K562 (cell line): ENCODE data around the gene DSP. TPM values are rescaled to one million over a fixed set of nuclear protein-coding genes. Genes with fewer than 3 reads are reported as not detected.

Experiments
- ATAC-seq: fragments of 200-7000 bp; cut with Tn5 transposase; 3 replicates; pipeline ENCODE4 v1.9.1; 2020; ENCODE audit warnings: moderate library complexity
- BruUV-seq: library from RNA; stranded (reverse); fragments of 400-500 nt; replicated peaks from 2 replicates; lab custom pipeline; 2021; lab: Mats Ljungman, UMichigan
- CTCF ChIA-PET: fragments of 300-600 bp; formaldehyde crosslinking; extraction: SDS; loops from one replicate; lab custom pipeline; 2021; ENCODE audit warnings: low intra/inter-chr PET ratio; lab: Yijun Ruan, JAX
- POLR2A ChIA-PET: fragments of 300-600, 350-650 bp; sonication (Branson Sonifier 250); formaldehyde crosslinking; extraction: SDS; loops from one replicate; lab custom pipeline; 2021; ENCODE audit warnings: antibody characterized with exemption, inconsistent platforms; lab: Yijun Ruan, JAX
- DNase-seq, 4 experiments: peaks; one replicate each; pipeline versions ENCODE4 v3.0.0 to v3.0.0-alpha.2; 2011 to 2018; ENCODE audit warnings: low spot score in 3 of 4, mixed read lengths in 3 of 4; ENCODE audit errors: extremely low read depth in 1 of 4
- FAIRE-seq: peaks from 2 replicates; lab custom pipeline; 2011; peaks lifted over from hg19 to GRCh38; lab: Jason Lieb, UNC
- H2AFZ ChIP-seq: 2 replicates; pipeline ENCODE4 v1.6.0; 2011; ENCODE audit warnings: low read depth, low read length, control low read depth, inconsistent platforms
- H3K27ac ChIP-seq: fragments of 200-600 bp; 3 replicates; pipeline ENCODE4 v1.8.0; 2011; ENCODE audit warnings: low read depth, mild to moderate bottlenecking, control low read depth, inconsistent platforms, low read length, moderate library complexity, mixed read lengths; ENCODE audit errors: extremely low read depth
- H3K27me3 ChIP-seq, 2 experiments: fragments of 300-600 bp in 1 of 2; 2 replicates in 1 of 2; 3 replicates in 1 of 2; pipeline versions ENCODE4 v1.6.0 to v1.8.0; 2011; ENCODE audit warnings: inconsistent platforms in 2 of 2, low read length in 2 of 2, mild to moderate bottlenecking in 1 of 2, mixed read lengths in 1 of 2, moderate library complexity in 1 of 2; ENCODE audit not compliant: control insufficient read depth in 2 of 2, insufficient read depth in 2 of 2
- H3K36me3 ChIP-seq: fragments of 300-600 bp; 3 replicates; pipeline ENCODE4 v1.8.0; 2011; ENCODE audit warnings: mild to moderate bottlenecking, low read length, inconsistent platforms; ENCODE audit not compliant: control insufficient read depth, insufficient read depth
- H3K4me1 ChIP-seq, 2 experiments: fragments of 200-600 bp in 1 of 2; replicated peaks in 1 of 2; 2 replicates in 1 of 2; 3 replicates in 1 of 2; pipeline versions ENCODE4 v1.5.1 to v1.8.0; 2011; ENCODE audit warnings: inconsistent platforms in 2 of 2, low read length in 2 of 2, mild to moderate bottlenecking in 1 of 2, mixed read lengths in 1 of 2, moderate library complexity in 1 of 2; ENCODE audit not compliant: control insufficient read depth in 2 of 2, insufficient read depth in 2 of 2
- H3K4me2 ChIP-seq: 2 replicates; pipeline ENCODE4 v1.6.1; 2011; ENCODE audit warnings: low read length, control low read depth, inconsistent platforms, mixed read lengths; ENCODE audit not compliant: insufficient read depth
- H3K4me3 ChIP-seq: fragments of 200-600 bp; sonication (generic), shearing (Covaris generic); 2 replicates; pipeline ENCODE4 v1.5.1; 2016; ENCODE audit warnings: control low read depth, inconsistent platforms
- H3K79me2 ChIP-seq: fragments of 200-600 bp; 3 replicates; pipeline ENCODE4 v1.8.0; 2011; ENCODE audit warnings: low read length, inconsistent platforms; ENCODE audit not compliant: control insufficient read depth, insufficient read depth
- H3K9ac ChIP-seq, 2 experiments: 2 replicates each; pipeline versions ENCODE4 v1.6.0 to v1.6.1; 2011; ENCODE audit warnings: low read depth in 2 of 2, low read length in 2 of 2, control low read depth in 1 of 2, inconsistent platforms in 1 of 2, mild to moderate bottlenecking in 1 of 2, mixed read lengths in 1 of 2; ENCODE audit not compliant: insufficient read depth in 1 of 2
- H3K9me1 ChIP-seq: one replicate; pipeline ENCODE4 v1.6.0; 2011; ENCODE audit warnings: inconsistent platforms, mild to moderate bottlenecking, low read length, moderate library complexity; ENCODE audit not compliant: control insufficient read depth, insufficient read depth
- H3K9me3 ChIP-seq: replicated peaks from 2 replicates; pipeline ENCODE4 v1.5.1; 2011; ENCODE audit warnings: low read depth, low read length, inconsistent platforms; ENCODE audit not compliant: control insufficient read depth, insufficient read depth
- H4K20me1 ChIP-seq: replicated peaks from 2 replicates; pipeline ENCODE4 v1.6.1; 2011; ENCODE audit warnings: low read length, inconsistent platforms, mixed read lengths; ENCODE audit not compliant: control insufficient read depth, insufficient read depth
- NFATC3 ChIP-seq: fragments of 450-650 bp; IDR thresholded peaks from 2 replicates; pipeline ENCODE4 v1.6.1; 2017; ENCODE audit warnings: mild to moderate bottlenecking
- NR2C1 ChIP-seq, 2 experiments: fragments of 450-650 bp; IDR thresholded peaks; 2 replicates each; pipeline ENCODE4 v1.6.1; 2017; ENCODE audit warnings: mild to moderate bottlenecking in 2 of 2, antibody characterized with exemption in 1 of 2, inconsistent platforms in 1 of 2, missing compliant biosample characterization in 1 of 2, missing genetic modification characterization in 1 of 2
- ZBTB17 ChIP-seq: fragments of 450-650 bp; formaldehyde crosslinking; IDR thresholded peaks from 2 replicates; pipeline ENCODE4 v1.4.0; 2020; ENCODE audit warnings: mild to moderate bottlenecking
- ZNF143 ChIP-seq: sonication (generic); formaldehyde crosslinking; IDR thresholded peaks from 2 replicates; pipeline ENCODE4 v1.9.0; 2022; ENCODE audit warnings: mild to moderate bottlenecking, missing genetic modification reagents
- WGBS: fragments of 100-300 bp; shearing (Covaris generic); methylation state at CpG from one replicate; pipeline ENCODE4 v1.1.6; 2016; ENCODE audit warnings: low coverage, mixed read lengths; ENCODE audit not compliant: insufficient coverage; ENCODE audit errors: missing lambda C conversion rate; 5-methylcytosine and 5-hydroxymethylcytosine counted together
- in situ Hi-C: fragments of 300-500 bp; cut with MboI; formaldehyde crosslinking; loops from 4 replicates; pipeline ENCODE4 v1.15.0; 2018; ENCODE audit warnings: inconsistent platforms, mixed read lengths
- intact Hi-C: fragments of 100-400 bp; cut with micrococcal nuclease; formaldehyde crosslinking; loops from 2 replicates; pipeline ENCODE4 v1.14.2; 2022
- polyA plus RNA-seq, 8 experiments: library from polyadenylated mRNA; depleted of rRNA in 4 of 8; stranded (reverse) in 5 of 8; unstranded in 3 of 8; fragments of >200 nt; fragmentation: Nextera tagmentation in 2 of 8; fragmentation: Illumina TruSeq in 1 of 8; extraction: Ambion mirVana in 2 of 8; extraction: Trizol in 1 of 8; gene quantifications; 2 replicates each; pipeline versions ENCODE4 v1.2.1 to v1.2.3, GENCODE V29; 2011 to 2014; ENCODE audit warnings: inconsistent platforms in 1 of 8, missing spikeins in 1 of 8
- total RNA-seq, 7 experiments: library from RNA; depleted of rRNA in 6 of 7; stranded (reverse); fragments of >200 nt in 6 of 7; fragmentation: Illumina TruSeq in 2 of 7; extraction: Trizol in 2 of 7; gene quantifications; 2 replicates each; pipeline versions ENCODE4 v1.2.1 to v1.2.3, GENCODE V29; 2011 to 2021; ENCODE audit warnings: low replicate concordance in 1 of 7
- TF ChIP-seq, protein P1 (sequence below): sonication (generic); formaldehyde crosslinking; IDR thresholded peaks from 2 replicates; pipeline ENCODE4 v1.9.0; 2022; ENCODE audit warnings: mild to moderate bottlenecking, missing genetic modification reagents
- TF ChIP-seq, protein P2 (sequence below): fragments of 200-600 bp; sonication (generic); IDR thresholded peaks from one replicate; pipeline ENCODE4 v1.6.1; 2012; ENCODE audit warnings: mild to moderate bottlenecking, low read depth, low read length, inconsistent platforms

DSP gene
- total and polyA plus RNA-seq, 9 of the 15 experiments (the other 6 are each of a cell fraction or from before 2014, with no cell fraction given) = under 0.01 to 0.24 (median 0.03) TPM; not detected in 2

DNA sequence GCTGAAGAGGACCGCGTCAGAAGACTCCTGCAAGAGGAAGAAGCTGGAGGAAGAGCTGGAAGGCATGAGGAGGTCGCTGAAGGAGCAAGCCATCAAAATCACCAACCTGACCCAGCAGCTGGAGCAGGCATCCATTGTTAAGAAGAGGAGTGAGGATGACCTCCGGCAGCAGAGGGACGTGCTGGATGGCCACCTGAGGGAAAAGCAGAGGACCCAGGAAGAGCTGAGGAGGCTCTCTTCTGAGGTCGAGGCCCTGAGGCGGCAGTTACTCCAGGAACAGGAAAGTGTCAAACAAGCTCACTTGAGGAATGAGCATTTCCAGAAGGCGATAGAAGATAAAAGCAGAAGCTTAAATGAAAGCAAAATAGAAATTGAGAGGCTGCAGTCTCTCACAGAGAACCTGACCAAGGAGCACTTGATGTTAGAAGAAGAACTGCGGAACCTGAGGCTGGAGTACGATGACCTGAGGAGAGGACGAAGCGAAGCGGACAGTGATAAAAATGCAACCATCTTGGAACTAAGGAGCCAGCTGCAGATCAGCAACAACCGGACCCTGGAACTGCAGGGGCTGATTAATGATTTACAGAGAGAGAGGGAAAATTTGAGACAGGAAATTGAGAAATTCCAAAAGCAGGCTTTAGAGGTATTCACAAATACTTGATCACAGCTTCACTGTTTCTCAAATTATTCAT, 39.6 kb downstream of the DSP start (continued):
- TF ChIP-seq, protein P1, sequence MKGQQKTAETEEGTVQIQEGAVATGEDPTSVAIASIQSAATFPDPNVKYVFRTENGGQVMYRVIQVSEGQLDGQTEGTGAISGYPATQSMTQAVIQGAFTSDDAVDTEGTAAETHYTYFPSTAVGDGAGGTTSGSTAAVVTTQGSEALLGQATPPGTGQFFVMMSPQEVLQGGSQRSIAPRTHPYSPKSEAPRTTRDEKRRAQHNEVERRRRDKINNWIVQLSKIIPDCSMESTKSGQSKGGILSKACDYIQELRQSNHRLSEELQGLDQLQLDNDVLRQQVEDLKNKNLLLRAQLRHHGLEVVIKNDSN (CRISPR knock-in tag) = no peak
- TF ChIP-seq NFATC3 = no peak

DNA sequence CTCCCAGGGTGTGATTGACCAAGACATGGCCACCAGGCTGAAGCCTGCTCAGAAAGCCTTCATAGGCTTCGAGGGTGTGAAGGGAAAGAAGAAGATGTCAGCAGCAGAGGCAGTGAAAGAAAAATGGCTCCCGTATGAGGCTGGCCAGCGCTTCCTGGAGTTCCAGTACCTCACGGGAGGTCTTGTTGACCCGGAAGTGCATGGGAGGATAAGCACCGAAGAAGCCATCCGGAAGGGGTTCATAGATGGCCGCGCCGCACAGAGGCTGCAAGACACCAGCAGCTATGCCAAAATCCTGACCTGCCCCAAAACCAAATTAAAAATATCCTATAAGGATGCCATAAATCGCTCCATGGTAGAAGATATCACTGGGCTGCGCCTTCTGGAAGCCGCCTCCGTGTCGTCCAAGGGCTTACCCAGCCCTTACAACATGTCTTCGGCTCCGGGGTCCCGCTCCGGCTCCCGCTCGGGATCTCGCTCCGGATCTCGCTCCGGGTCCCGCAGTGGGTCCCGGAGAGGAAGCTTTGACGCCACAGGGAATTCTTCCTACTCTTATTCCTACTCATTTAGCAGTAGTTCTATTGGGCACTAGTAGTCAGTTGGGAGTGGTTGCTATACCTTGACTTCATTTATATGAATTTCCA, 43.9 kb downstream of the DSP start:
- in situ Hi-C loops = no loop called here
- TF ChIP-seq, protein P2, sequence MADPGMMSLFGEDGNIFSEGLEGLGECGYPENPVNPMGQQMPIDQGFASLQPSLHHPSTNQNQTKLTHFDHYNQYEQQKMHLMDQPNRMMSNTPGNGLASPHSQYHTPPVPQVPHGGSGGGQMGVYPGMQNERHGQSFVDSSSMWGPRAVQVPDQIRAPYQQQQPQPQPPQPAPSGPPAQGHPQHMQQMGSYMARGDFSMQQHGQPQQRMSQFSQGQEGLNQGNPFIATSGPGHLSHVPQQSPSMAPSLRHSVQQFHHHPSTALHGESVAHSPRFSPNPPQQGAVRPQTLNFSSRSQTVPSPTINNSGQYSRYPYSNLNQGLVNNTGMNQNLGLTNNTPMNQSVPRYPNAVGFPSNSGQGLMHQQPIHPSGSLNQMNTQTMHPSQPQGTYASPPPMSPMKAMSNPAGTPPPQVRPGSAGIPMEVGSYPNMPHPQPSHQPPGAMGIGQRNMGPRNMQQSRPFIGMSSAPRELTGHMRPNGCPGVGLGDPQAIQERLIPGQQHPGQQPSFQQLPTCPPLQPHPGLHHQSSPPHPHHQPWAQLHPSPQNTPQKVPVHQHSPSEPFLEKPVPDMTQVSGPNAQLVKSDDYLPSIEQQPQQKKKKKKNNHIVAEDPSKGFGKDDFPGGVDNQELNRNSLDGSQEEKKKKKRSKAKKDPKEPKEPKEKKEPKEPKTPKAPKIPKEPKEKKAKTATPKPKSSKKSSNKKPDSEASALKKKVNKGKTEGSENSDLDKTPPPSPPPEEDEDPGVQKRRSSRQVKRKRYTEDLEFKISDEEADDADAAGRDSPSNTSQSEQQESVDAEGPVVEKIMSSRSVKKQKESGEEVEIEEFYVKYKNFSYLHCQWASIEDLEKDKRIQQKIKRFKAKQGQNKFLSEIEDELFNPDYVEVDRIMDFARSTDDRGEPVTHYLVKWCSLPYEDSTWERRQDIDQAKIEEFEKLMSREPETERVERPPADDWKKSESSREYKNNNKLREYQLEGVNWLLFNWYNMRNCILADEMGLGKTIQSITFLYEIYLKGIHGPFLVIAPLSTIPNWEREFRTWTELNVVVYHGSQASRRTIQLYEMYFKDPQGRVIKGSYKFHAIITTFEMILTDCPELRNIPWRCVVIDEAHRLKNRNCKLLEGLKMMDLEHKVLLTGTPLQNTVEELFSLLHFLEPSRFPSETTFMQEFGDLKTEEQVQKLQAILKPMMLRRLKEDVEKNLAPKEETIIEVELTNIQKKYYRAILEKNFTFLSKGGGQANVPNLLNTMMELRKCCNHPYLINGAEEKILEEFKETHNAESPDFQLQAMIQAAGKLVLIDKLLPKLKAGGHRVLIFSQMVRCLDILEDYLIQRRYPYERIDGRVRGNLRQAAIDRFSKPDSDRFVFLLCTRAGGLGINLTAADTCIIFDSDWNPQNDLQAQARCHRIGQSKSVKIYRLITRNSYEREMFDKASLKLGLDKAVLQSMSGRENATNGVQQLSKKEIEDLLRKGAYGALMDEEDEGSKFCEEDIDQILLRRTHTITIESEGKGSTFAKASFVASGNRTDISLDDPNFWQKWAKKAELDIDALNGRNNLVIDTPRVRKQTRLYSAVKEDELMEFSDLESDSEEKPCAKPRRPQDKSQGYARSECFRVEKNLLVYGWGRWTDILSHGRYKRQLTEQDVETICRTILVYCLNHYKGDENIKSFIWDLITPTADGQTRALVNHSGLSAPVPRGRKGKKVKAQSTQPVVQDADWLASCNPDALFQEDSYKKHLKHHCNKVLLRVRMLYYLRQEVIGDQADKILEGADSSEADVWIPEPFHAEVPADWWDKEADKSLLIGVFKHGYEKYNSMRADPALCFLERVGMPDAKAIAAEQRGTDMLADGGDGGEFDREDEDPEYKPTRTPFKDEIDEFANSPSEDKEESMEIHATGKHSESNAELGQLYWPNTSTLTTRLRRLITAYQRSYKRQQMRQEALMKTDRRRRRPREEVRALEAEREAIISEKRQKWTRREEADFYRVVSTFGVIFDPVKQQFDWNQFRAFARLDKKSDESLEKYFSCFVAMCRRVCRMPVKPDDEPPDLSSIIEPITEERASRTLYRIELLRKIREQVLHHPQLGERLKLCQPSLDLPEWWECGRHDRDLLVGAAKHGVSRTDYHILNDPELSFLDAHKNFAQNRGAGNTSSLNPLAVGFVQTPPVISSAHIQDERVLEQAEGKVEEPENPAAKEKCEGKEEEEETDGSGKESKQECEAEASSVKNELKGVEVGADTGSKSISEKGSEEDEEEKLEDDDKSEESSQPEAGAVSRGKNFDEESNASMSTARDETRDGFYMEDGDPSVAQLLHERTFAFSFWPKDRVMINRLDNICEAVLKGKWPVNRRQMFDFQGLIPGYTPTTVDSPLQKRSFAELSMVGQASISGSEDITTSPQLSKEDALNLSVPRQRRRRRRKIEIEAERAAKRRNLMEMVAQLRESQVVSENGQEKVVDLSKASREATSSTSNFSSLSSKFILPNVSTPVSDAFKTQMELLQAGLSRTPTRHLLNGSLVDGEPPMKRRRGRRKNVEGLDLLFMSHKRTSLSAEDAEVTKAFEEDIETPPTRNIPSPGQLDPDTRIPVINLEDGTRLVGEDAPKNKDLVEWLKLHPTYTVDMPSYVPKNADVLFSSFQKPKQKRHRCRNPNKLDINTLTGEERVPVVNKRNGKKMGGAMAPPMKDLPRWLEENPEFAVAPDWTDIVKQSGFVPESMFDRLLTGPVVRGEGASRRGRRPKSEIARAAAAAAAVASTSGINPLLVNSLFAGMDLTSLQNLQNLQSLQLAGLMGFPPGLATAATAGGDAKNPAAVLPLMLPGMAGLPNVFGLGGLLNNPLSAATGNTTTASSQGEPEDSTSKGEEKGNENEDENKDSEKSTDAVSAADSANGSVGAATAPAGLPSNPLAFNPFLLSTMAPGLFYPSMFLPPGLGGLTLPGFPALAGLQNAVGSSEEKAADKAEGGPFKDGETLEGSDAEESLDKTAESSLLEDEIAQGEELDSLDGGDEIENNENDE = no peak
- TF ChIP-seq ZBTB17 (no peak), ZNF143 (CRISPR knock-in tag) (no peak), NR2C1 (IDR thresholded peaks at IDR 0.05) (peak; percentile 85), NR2C1 (tag; IDR thresholded peaks at IDR 0.05) (peak; percentile 72)

More for the DNA sequence above, 43.9 kb downstream of the DSP start:
- H3K4me3 ChIP-seq = no peak overlapping the region
- peaks cover 10 to 19% of the 10 kb centered on the region in 2 experiments; a peak in 4 of 5 replicates for H3K4me1 ChIP-seq
- peak overlapping the region; percentile 34; the same call in 1 of the 2 replicates for H2AFZ ChIP-seq
- ATAC-seq (no peak), FAIRE-seq (no peak), DNase-seq (no peak)
- H4K20me1 ChIP-seq = no peaks in the 10 kb centered on the region
- no peaks in the 10 kb centered on the region; the same call in 2 of the 3 replicates for H3K36me3 ChIP-seq
- 0 out of 2 replicates have a peak, but pooled peaks cover 2% of the 10 kb centered on the region for H3K9me3 ChIP-seq
- H3K9me1 ChIP-seq = no peaks in the 10 kb centered on the region
- no peak overlapping the region for H3K27ac ChIP-seq
- peaks cover 9 to 40% of the 10 kb centered on the region in 2 experiments; a peak in 4 of 5 replicates for H3K27me3 ChIP-seq
- no TSS peak for BruUV-seq
- intact Hi-C loops = no loop called here
- H3K79me2 ChIP-seq = peaks cover 5% of the 10 kb centered on the region
- WGBS = 67% methylated on average over 28 of the region's 28 CpGs
- CTCF ChIA-PET = no interaction called here
- POLR2A ChIA-PET = no interaction called here
- no peak overlapping the region for H3K4me2 ChIP-seq
- no peak overlapping the region for H3K9ac ChIP-seq
